Right lobe of liver (tissue), 4 donors: ENCODE results near the gene TLN1.

Source experiments
- CTCF ChIP-seq, 4 donors: fragments of 200-600 bp in 3 of 4; fragments of 450-650 bp in 1 of 4; IDR thresholded peaks; one replicate each; pipeline versions ENCODE4 v1.5.1 to v1.8.0; 2016 to 2022; ENCODE audit warnings: antibody characterized with exemption in 4 of 4, mild to moderate bottlenecking in 2 of 4
- POLR2A ChIP-seq: fragments of 450-650 bp; IDR thresholded peaks from one replicate; pipeline ENCODE4 v1.6.1; 2017; ENCODE audit warnings: antibody characterized with exemption, mild to moderate bottlenecking
- donor health status: DM: no; HTN: no; CAD: no.
- donor health status: DM: no; HTN: no; CAD: no.
- donor health status: DM: no; HTN: yes; CAD: no.

- TF ChIP-seq CTCF (IDR thresholded peaks at IDR 0.05) (no peak), POLR2A (no peak)
Observed at GRCh38 chr9:35716230-35716629, 15.8 kb downstream of the TLN1 start.
